ENCODE data around the gene EID2.
A peak's percentile ranks its signal among the peaks of the same experiment; 100 is the strongest.

Gene EID2, protein sequence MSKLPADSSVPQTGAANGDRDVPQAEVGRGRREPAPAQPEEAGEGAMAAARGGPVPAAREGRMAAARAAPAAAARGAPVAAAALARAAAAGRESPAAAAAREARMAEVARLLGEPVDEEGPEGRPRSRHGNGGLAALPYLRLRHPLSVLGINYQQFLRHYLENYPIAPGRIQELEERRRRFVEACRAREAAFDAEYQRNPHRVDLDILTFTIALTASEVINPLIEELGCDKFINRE

DNA sequence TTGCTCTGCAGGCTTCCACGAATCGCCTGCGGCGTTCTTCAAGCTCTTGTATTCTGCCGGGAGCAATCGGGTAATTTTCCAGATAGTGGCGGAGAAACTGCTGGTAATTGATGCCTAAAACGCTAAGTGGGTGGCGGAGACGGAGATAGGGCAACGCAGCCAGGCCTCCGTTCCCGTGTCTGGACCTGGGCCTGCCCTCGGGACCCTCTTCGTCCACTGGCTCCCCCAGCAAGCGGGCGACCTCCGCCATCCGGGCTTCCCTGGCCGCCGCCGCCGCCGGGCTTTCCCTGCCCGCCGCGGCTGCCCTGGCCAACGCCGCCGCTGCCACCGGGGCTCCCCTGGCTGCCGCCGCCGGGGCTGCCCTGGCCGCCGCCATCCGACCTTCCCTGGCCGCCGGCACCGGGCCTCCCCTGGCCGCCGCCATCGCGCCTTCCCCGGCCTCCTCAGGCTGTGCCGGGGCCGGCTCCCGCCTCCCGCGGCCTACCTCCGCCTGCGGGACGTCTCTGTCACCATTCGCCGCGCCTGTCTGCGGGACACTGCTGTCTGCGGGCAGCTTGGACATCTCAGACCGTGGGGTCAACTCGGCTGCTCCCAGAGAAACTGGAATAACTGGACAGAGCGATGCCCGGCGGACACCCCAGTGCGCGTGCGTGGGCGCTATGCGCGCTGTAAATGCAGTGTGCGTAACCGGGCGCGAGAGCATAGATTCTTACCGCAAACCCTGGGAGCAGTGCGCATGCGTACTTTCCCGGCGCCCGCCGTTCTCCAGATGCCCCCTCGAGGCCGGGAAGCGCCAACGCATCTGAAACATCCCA lies at the start of gene EID2:
Gene EID2, minus strand, starts transcription at position 644 of the 815 bp plus-strand sequence. Its CDS starts 82 bp downstream, at position 562.
- DNase-seq: peak; percentile 90

DNA sequence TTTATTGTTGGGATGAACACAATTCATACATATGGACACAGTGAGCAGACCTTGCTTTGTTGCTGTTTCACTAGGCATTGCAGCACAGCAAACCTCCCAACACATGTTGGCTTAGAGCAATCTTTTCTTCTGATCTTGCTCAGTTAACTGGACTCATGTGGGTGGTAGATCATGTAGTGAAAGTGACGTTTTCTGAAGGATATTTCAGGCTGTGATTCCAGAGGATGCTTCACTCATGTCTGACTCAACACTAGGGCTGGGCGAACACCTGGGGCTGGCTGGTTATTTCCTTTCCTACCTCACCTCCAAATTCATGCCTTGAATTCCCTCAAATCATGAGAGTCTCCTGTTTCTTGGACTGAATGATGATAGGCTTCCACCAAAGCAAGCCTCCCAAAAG lies 48.1 kb upstream of the EID2 start:
- no peak for DNase-seq

DNA sequence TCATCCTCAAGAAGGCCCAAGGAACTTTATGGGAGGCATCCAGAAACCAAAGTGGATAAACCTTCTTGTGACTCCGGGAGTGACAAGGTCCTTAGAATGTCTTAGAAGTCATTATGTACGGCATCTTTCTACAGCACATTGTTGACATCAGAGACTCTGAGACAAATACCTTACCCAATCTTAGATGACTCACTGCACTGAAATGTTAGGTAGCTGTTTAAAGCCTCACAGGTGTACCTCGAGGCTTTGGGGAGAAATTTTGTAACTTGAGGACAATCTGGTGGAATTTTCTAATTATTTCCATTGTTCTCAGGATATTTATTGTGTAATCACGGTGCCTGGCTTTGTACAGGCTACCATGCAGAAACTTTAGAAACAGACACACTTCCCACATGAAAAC lies 47.5 kb upstream of the EID2 start:
- no peak for DNase-seq

DNA sequence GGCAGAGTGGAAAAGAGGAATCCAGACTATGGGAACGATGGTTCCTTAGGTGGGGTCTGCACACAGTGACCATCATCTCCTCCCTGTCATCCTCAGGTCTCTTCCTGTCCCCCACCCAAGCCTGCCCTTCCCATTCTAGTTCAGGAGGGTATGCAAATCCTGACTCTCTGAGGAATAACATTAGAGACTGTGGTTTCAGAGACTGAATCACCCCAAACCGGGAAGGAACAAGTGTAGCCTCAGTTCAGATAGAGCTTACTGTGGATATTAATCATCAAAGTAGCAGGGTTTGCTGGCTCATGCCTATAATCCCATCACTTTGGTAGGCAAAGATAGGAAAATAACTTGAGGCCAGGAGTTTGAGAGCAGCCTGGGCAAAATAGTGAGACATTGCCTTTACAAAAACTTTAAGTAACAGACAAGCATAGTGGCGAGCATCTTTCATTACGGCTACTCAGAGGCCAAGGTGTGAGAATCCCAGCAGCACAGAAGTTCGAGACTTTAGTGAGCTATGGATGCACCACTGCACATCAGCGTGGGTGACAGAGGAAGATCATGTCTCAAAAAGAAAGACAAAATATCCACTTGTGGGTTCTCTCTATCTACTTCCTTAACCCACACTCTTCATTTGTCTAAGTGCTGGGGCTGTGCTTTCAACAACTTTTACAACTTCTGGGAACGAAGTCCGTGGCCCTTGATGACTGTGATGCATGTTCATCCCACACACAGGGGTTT lies 43.1 kb upstream of the EID2 start:
- no peak for DNase-seq

DNA sequence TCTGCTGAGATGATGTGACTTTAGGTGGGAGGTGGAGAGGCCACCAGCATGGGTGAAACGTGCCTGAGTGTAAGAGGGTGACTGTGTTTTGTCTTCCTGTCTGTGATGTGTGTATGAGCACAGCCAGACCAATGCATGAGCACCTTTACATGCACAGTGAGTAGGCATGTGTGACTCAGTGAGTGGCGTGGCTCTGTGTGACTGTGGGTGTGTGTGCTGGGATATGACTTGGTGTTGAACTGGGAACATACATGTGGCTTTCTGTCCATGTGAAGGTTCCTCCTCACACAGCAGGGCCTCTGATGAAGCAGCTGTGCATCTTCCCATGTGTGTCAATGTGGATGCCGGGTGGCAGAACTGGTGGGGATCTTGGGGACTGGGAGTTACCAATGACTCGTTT lies 42.5 kb upstream of the EID2 start:
- DNase-seq: no peak

DNA sequence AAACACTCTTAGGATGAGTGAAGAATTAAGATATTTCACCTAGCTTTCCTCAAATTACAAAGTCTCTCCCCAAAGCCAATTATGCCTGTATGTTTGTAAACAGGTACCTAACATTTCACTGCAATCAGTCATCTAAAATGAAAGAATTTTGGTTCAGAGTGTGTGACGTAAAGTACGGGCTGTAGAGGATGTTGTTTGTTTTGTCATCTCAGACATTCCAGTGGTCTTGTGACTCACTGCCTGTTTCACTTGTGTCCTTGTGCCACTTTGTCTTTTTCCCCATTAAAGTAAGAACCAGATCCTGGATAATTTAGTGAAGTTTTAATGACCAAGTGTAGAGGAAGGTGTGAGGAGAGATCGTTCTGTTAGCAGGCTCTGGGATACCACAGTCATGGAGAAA lies 28.6 kb upstream of the EID2 start:
- no peak for DNase-seq

DNA sequence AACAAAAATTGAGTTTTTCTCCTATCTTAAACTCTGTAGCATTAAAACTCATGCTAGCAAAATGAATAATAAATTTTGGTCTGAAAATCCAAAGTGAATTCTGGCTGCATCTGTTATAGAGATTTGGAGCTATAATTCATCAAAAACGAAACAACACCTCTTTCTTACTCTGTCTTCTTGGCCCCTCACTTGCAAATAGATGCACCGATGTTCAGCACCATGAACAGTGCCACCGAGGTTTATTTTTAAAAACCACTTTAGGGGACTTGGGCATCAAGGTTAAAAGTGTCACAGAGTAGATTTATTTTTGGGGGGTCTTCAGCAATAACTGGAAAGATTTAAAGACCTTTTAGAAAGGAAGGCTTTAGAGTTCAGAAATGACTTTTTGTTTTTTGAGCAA lies 26.1 kb upstream of the EID2 start:
- no peak for DNase-seq

DNA sequence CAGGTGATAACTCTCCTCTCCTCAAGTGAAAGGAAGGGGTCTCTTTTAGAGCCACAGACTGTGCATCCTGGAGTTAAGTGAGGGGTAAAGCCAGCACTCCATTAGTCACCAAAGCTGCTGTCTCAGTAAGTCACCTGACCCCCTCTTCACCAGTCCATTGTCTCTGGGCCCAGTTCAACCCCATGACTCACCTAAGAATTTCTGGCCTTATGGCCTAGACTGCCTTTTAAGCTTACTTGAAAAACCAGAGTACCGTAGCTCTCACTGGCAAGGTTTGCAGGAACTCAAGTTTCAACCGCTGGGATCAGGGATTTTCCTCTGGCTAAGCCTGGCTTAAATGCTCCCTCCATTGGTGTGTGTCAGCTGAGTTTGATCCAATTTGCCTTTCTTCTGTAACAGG lies 23.4 kb upstream of the EID2 start:
- peak; percentile 46 for DNase-seq

DNA sequence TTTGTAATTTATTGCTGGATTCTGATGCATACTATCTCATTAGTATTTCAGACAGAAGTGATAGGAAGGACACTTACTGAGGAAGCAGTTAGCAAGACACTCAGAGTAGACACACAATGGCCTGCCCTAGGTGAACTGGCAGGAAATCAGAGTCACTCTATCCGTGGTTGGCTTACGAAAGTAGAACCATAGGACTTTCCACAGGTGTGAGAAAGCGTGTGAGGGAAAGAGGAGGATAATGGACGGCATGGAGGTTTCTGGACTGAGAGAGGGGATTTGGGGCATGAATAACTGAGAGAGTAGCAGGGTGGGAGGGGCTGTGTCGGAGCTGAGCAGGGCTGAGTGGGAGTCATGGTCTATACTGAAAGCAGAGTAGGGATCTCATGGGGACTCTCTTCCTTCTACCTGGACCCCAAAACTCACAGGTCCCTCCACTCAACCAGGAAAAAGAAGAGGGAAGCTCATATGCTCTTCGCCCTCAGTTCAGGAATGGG lies 18.7 kb upstream of the EID2 start:
- peak; percentile 46 for DNase-seq

DNA sequence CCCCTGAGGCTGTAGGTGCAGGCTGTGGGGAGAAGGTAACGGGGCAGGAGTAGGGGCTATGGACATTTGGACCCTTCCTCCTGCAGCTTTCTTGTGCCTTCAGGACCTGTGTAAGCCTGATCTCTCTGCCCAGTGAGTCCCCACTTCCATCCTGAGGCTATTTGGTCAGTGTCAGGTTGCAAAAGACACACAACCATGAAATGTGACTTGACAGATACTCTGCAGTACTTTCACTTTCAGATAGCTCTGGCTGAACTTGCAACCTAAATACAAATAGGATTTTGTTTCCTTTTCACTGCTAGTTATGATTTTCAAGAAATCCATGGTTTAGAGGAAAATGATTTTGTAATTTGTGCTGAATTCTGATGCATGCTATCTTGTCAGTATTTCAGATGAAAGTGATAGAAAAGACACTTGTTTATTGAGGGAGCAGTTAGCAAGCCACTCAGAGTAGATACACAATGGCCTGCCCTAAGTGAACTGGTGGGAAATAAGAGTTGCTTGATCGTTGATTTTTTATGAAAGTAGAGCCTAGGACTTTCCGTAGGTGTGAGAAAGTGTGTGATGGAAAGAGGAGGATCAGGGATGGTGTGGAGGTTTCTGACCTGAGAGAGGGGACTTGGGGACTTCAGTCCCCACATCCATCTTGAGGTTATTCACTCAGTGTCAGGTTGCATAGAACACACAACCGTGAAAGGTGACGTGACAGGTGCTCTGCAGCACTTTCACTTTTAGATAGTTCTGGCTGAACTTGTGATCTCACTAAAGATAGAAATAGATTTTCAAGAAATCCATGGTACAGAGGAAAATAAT lies 18.1 kb upstream of the EID2 start:
- peak; percentile 82 for DNase-seq

DNA sequence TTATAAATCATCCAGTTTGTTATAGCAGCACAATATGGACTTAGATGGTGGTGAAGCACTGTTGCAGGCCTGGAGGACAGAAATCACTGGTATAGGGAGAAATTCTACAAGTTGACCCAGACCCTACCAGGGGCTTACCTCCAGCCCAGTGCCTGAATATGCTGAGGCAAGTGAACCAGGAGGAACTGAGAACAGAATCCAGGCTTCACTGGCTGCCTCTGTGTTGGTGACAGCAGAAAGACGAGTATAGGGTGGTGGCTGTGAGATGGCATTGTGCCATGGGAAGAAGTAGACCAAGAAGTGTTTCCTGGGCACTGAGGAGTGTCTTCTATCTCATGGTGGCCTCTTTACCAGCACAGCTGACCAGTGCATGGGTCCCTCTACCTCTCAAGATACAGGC lies 15.9 kb upstream of the EID2 start:
- no peak for DNase-seq

DNA sequence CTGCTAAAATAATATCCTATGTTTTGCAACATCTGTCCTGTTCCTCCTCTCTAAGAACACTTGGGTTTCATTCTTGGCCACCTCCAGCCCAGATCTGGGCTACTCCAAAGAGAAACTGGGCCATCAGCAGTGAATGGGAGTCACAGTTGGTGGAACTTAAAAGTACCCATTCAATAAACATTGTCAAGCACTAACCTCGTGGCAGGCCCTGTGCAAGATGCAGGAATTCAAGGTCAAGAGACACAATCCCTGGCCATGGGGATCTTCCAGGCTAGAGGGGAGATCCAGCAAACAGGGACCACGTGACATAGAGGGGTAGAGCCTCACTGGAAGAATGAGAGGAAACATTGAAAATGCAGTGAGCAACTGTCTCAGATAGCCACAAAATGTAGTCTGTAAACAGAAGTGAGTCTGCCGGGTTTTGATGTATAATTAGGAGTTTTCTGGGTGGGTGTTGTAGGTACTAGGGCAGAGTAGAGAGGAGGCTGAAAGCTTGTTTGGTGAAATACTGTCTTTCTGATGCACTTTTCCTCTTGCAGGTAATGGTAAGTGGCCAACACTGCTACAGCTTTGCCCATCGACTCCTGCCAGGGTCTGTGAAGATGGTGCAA lies 14.8 kb upstream of the EID2 start:
- DNase-seq: no peak

DNA sequence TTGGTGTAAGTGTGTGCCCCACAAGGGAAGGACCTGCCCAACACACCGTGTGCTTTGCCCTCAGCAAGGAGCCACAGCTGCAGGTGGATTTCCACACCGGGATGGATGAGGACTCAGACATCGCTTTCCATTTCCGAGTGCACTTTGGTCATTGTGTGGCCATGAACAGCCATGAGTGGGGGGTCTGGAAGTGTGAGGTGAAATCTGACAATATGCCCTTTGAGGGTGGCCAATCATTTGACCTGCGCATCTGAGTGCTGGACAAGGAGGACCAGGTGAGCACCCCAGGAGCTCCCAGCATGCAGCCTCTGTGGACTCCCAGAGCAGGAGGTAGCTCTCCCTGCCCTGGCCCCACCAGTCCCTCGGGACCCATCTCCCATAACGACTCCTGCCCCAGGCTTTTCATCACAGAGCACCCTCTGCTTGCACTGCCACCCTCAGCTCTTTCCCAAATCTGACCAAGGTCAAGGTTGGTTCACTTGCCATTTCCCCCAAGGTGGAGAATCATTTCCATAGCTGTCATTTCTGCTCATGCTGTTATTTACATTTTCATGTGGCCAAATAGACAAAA lies 13.2 kb upstream of the EID2 start:
- DNase-seq: no peak

DNA sequence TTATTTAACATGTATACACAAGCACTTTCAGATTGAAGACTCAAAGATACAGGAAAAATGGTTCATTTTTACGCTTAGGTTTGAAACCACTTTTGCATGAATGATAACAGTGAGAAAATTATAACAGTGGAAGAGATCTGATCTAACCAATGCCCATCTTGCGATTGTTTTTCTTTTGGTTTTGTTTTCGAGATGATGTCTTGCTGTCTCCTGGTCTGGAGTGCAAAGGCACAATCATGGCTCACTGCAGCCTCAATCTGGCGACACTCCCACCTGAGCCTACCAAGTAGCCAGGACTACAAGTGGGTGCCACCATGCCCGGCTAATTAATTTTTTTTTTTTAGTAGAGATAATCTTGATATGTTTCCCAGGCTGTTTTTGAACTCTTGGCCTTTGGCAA lies 10.2 kb upstream of the EID2 start:
- no peak for DNase-seq

DNA sequence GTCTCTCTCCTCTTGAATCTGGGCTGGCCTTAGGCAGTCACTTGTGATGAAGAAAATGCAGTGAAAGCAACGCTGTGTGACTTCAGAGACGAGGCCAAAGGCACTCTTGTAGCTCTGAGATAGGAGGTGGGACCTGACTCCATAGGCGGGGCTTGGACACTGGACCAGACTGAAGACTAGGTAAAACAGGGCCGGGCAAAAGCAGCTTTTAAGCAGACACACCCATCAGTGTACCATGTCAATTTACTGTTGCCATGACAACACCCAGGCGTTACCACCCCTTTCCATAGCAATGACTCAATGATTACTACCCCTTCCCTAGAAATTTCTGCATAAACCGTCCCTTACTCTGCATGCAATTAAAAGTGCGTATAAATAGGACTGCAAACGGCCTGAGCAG lies 6.6 kb upstream of the EID2 start:
- DNase-seq: no peak

DNA sequence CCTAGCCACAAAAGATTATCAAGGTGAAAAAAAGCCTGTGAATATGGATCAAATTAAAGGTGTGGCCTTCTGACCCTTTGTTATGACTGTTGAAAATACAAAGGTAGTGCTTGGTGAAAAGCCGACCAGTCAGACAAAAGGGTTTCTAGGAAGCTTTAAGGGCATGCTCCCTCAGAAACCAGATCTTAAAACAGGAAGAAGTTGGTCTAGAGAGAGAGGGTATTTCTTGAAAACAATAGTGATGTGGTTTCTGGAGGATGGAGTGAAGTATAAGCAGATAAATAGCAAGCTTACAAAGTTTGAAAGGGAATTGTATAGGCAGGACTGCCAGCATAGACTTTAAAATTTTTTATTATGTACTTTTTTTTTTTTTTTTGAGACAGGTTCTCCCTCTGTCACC lies 5.0 kb upstream of the EID2 start:
- no peak for DNase-seq

DNA sequence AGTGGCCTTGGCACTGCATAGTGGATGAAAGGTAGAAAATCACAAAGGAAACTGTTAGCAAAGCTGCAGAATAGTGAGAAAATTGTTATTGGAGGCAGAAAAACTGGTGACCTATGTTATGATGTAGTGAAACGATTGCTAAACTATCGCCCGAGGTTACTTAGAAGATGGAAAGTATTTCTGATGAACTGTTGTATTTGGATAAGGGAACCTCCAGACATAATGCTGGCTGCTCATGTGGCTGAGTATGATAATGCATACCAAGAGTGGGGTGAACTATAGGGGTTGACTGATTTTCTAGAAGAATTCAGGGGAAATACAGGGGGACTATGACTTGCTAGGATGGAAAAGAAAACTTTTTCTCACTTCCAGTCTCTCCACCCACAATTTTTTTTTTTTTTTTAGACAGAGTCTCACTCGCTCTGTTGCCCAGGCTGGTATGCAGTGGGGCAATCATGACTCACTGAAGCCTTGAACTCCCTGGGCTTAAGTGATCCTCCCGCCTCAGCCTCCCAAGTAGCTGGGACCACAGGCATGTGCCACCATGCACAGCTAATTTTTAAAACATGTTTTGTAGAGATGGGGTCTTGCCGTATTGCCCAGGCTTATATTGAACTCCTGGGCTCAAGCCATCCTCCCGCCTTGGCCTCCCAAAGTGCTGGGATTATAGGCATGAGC lies 4.4 kb upstream of the EID2 start:
- DNase-seq: no peak

DNA sequence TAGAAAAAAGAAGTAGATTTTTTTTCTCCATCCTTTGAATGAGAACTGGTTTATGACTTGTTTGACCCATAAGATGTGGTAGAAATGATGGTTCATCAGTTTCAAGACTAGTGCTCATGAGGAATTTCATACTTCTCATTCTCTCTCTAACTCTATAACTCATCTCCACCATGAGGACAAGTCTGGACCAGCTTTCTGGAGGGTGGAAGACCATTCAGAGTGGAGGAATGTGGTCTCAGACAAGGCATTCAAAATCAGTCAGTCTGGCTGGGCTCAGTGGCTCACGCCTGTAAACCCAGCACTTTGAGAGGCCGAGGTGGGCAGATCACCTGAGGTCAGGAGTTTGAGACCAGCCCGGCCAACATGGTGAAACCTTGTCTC lies 3.5 kb upstream of the EID2 start:
- DNase-seq: no peak

DNA sequence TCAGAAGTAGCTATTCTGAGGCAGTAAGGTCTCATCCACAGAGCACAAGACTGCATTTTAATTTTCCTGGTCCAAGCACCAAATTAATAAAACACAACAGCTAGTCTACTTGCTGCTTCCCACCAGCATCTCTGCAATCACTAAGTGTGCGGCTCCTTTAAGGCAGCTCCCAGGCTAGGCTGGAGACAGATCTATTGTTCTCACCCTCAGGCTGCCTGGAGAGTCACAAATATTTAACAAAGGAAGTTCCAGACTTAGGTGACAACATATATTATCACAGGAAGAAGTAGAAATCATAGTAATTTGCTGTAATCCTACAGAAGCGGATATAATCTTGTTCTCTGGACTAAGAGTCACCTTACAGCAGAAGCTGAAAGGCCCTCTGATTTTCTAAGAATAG lies 2.2 kb upstream of the EID2 start:
- DNase-seq: no peak

DNA sequence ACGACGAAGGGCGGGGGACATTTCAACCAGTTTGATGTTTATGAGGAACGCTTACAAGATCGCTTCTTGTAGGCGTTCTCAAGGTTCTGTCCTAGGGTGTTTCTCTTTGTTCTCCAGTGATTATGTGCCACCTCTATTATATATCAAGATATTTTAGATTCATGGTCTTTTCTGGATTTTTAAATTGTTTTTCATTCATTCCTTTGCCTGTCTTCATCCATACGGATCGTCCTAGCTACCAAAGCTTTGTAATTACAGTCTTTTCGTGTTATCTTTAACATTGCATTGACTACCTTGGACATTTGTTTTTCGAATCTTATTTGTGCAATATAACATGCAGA lies 342 bp upstream of the EID2 start:
- DNase-seq: no peak

DNA sequence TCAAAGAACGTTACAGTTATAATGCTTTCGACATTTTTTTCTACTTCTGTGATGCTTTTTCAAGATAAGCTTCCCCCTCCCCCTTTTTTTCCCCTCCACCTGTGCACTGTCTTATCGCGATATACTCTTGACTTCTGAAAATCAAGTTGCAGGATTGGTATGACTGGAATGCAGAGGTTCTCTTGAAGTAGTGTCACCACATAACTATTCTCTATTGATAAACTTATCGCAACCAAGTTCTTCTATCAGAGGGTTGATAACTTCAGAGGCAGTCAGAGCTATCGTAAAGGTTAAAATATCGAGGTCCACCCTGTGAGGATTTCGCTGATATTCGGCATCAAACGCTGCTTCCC lies 820 bp downstream of the EID2 start:
- no peak for DNase-seq

DNA sequence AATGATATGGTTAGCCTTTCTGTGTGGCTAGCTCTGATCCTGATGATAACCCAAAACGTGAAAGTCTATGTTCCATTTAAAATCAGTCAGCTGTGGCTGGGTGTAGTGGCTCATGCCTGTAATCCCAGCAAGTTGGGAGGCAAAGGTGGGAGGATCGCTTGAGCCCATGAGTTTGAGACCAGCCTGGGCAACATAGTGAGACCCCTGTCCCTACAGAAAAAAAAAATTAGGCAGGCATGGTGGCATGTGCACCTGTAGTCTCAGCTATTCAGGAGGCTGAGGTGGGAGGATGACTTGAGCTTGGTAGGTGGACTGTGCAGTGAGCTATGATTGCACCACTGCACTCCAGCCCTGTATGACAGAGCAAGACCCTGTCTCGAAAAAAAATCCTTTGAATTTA lies 6.2 kb downstream of the EID2 start:
- no peak for DNase-seq
